Subcutaneous adipose tissue (tissue), 4 donors: ENCODE results near the gene NGLY1. TPM values are rescaled to one million over a fixed set of nuclear protein-coding genes. Genes with fewer than 3 reads are reported as not detected.

Experiments used
- CTCF ChIP-seq: fragments of 450-650 bp; IDR thresholded peaks from one replicate; pipeline ENCODE4 v1.5.1; 2016; ENCODE audit warnings: low read depth, mild to moderate bottlenecking, control low read depth, antibody characterized with exemption, moderate library complexity
- total RNA-seq, 4 donors: library from RNA; depleted of rRNA; stranded (reverse); fragments of >200 nt; gene quantifications; one replicate each; pipeline ENCODE4 v1.1.0, GENCODE V29; 2016

NGLY1 gene
- total RNA-seq, 4 donors from 2014 or later: 31.6 to 39.3 (median 37.2) TPM

- no peak for TF ChIP-seq CTCF
These were observed 644 bp upstream of the NGLY1 start for GRCh38 chr3:25783661-25784512.

DNA sequence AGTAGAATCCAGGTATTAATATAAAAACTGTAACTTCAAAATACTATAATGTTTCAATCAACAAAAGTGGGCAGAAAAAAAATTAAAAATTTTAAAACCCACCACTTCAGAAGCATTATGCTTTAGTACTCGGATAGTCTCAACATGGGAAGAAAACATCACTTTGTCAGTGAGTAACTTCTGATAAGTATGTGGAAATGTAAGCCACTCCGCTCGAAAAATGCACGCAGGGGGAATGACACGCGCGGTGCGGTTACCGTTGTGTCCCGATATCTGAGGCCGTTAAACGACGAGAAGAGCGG lies 656 bp downstream of the NGLY1 start:
- TF ChIP-seq CTCF: no peak

GRCh38 chr3:25781758-25782594 lies 1.3 kb downstream of the NGLY1 start:
- TF ChIP-seq CTCF: no peak

DNA sequence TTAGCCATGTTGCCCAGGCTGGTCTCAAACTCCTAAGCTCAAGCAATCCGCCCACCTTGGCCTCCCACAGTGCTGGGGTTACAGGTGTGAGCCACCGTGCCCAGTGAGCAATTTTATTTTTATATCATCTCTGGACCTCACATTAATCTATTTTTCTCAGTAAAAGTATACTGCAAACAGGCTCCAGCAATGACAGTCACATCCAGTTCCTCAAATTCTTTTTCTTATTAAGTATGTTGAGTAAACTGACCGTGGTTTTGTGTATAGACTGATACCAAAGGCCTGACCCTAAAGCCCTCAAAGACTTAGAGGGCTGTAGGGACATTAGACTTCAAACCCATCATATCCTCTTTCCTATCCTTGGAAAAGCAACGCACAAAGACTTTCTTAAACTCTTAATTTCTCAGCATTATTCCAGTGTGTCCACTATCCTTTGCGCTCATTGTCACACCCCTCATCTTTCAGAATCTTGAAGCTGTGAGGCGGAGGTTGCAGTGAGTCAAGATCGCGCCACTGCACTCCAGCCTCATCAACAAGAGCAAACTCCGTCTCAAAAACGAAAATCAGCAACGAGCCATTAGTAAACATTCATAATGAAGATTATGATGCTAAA lies 2.0 kb downstream of the NGLY1 start:
- TF ChIP-seq CTCF: no peak

DNA sequence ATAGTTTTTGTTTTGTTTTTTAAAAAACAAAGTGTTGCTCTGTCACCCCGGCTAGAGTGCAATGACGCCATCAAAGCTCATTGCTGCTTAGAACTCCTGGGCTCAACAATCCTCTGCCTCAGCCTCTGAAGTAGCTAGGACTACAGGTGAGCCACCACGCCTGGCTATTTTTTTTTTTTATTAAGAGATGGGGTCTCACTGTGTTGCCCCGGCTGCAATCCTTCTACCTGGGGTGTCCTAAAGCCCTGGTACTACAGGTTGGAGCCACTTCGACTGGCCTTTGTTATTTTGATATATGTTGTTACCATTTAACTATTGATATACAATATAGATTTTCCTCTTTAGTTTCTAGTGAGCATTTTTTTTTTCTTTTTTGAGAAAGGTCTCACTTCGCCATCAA lies 2.6 kb downstream of the NGLY1 start:
- TF ChIP-seq CTCF: no peak

DNA sequence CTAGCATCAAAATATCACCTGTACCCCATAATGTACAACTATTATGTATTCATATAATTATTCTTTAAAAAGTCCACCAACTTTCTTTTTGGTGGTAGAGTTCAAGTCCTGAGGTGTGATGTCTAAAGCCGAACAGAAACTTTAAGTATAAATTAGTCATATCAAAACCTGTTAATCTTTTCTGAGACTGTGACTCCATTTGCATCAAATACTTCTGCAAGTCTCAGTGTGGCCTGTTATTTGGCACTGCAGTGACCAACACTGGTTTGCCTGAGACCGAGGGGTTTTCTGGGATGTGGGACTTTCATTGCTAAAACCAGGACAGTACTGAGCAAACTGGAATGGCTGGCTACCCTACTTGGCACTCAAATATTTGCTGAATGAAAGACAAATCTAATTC lies 7.3 kb downstream of the NGLY1 start:
- TF ChIP-seq CTCF: no peak

DNA sequence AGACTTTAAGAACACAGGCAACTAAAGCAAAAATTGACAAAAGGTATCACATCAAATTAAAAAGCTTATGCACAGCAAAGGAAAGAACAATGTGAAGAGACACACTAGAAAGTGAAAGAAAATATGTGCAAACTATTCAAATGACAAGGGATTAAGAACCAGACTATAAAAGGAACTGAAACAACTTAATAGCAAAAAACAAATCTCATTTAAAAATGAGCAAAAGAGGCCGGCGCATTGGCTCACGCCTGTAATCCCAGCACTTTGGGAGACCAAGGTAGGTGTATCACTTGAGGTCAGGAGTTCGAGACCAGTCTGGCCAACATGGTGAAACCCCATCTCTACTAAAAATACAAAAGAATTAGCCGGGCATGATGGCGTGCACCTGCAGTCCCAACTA lies 14.4 kb downstream of the NGLY1 start:
- TF ChIP-seq CTCF: no peak
